Calu3 (cell line): ENCODE measurements around the gene RELCH. TPM values are rescaled to one million over a fixed set of nuclear protein-coding genes. Genes with fewer than 3 reads are reported as not detected.

Experiments used
- BruUV-seq: library from RNA; stranded (reverse); fragments of 400-500 nt; replicated peaks from 2 replicates; lab custom pipeline; 2021; lab: Mats Ljungman, UMichigan
- CTCF ChIA-PET: fragments of 300-600 bp; sonication (Branson Sonifier 250); formaldehyde crosslinking; loops from one replicate; lab custom pipeline; 2022; ENCODE audit warnings: antibody characterized with exemption; lab: Charles Lee
- DNase-seq: peaks from one replicate; pipeline ENCODE4 v3.0.0; 2022
- H3K27ac Mint-ChIP-seq: one replicate; pipeline ENCODE4 v1.8.0; 2022; ENCODE audit warnings: mixed read lengths; ENCODE audit not compliant: unreplicated experiment
- H3K27me3 Mint-ChIP-seq: one replicate; pipeline ENCODE4 v1.8.0; 2022; ENCODE audit warnings: mixed read lengths; ENCODE audit not compliant: unreplicated experiment
- H3K36me3 Mint-ChIP-seq: one replicate; pipeline ENCODE4 v1.8.0; 2022; ENCODE audit warnings: mild to moderate bottlenecking, moderate library complexity, mixed read lengths; ENCODE audit not compliant: insufficient read depth, unreplicated experiment
- H3K4me1 Mint-ChIP-seq: one replicate; pipeline ENCODE4 v1.8.0; 2022; ENCODE audit warnings: mild to moderate bottlenecking, low read depth, mixed read lengths; ENCODE audit not compliant: unreplicated experiment
- H3K4me3 Mint-ChIP-seq: one replicate; pipeline ENCODE4 v1.8.0; 2022; ENCODE audit warnings: mild to moderate bottlenecking, low read depth, moderate library complexity, mixed read lengths; ENCODE audit not compliant: unreplicated experiment
- H3K9me3 Mint-ChIP-seq: one replicate; pipeline ENCODE4 v1.8.0; 2022; ENCODE audit warnings: low read depth, mixed read lengths; ENCODE audit not compliant: unreplicated experiment
- intact Hi-C: fragments of 100-400 bp; cut with micrococcal nuclease; formaldehyde crosslinking; loops from one replicate; pipeline ENCODE4 v1.10.0; 2022; ENCODE audit not compliant: unreplicated experiment
- total RNA-seq: library from RNA; stranded (reverse); gene quantifications from 2 replicates; pipeline ENCODE4 v1.2.3, GENCODE V29; 2022
- TF ChIP-seq, protein P1 (sequence below): fragments of 200-600 bp; IDR thresholded peaks from one replicate; pipeline ENCODE4 v1.8.0; 2022; ENCODE audit warnings: antibody characterized with exemption; ENCODE audit not compliant: unreplicated experiment

The RELCH gene
- total RNA-seq, 1 experiment from 2014 or later = 54.5 TPM

GRCh38 chr18:62325806-62326645, 139.0 kb downstream of the RELCH start:
- TF ChIP-seq, protein P1, sequence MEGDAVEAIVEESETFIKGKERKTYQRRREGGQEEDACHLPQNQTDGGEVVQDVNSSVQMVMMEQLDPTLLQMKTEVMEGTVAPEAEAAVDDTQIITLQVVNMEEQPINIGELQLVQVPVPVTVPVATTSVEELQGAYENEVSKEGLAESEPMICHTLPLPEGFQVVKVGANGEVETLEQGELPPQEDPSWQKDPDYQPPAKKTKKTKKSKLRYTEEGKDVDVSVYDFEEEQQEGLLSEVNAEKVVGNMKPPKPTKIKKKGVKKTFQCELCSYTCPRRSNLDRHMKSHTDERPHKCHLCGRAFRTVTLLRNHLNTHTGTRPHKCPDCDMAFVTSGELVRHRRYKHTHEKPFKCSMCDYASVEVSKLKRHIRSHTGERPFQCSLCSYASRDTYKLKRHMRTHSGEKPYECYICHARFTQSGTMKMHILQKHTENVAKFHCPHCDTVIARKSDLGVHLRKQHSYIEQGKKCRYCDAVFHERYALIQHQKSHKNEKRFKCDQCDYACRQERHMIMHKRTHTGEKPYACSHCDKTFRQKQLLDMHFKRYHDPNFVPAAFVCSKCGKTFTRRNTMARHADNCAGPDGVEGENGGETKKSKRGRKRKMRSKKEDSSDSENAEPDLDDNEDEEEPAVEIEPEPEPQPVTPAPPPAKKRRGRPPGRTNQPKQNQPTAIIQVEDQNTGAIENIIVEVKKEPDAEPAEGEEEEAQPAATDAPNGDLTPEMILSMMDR = no peak
- Mint-ChIP-seq H3K4me3 (peak overlapping the region; percentile 90), H3K4me1 (peaks cover 71% of the 10 kb centered on the region), H3K9me3 (no peaks in the 10 kb centered on the region), H3K36me3 (peaks cover 64% of the 10 kb centered on the region), H3K27me3 (no peaks in the 10 kb centered on the region), H3K27ac (peak overlapping the region; percentile 79)
- intact Hi-C loops = loop anchor here (5.0 kb wide), 1 partner anchor 391 kb away; the partner anchor contains the start of gene PHLPP1
- DNase-seq = no peak
- CTCF ChIA-PET = interaction anchor here (0.5 to 1.2 kb wide), 2 partner anchors 16 to 74 kb away, joined by 3 to 5 read pairs; no protein-coding TSS in a partner anchor
- BruUV-seq = TSS peak; percentile 42

DNA sequence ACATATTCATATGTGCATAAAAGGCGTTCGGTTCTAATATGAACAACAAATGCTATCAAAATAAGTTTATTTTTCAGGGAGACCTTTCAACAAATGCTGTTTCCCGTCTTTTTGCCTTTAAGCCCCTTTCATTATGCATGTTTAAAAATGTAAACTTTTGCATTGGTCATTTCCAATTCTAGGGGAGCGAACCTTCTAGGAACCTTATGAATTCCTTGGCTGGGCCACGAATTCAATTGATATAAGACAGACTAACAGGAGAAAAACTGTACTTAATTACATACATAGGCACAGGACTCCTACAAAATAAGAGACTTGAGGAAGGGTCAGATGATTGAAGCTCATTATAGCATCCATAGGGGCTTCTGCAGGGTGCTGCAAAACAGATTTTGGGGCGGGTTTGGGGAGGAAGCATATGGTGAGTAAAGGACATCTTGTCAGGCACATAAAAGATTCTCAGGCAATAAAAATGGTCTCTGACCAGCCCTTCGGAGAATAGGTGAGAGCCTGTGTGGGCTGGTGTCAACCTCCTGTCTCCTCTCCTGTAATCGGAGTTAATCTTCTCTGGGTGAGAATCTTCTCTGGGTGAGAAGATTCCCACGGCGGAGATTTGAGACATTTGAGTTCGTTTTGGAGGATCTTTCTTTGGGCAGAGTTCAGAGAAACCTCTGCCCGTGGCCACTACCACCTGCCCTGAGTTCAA, 139.7 kb downstream of the RELCH start:
- CTCF ChIA-PET = interaction anchor here (0.5 to 1.0 kb wide), 2 partner anchors 15 to 94 kb away, joined by 3 read pairs; no protein-coding TSS in a partner anchor
- Mint-ChIP-seq H3K27me3 (no peaks in the 10 kb centered on the region), H3K27ac (peak overlapping the region; percentile 79), H3K4me3 (peak overlapping the region; percentile 90), H3K9me3 (no peaks in the 10 kb centered on the region), H3K4me1 (peaks cover 73% of the 10 kb centered on the region), H3K36me3 (peaks cover 64% of the 10 kb centered on the region)
- no TSS peak for BruUV-seq
- TF ChIP-seq, protein P1 = no peak
- intact Hi-C loops = loop anchor here (5.0 kb wide), 1 partner anchor 391 kb away; the partner anchor contains the start of gene PHLPP1
- DNase-seq = no peak

GRCh38 chr18:62327977-62328376, 140.9 kb downstream of the RELCH start:
- no TSS peak for BruUV-seq
- DNase-seq = no peak
- Mint-ChIP-seq H3K27ac (peak overlapping the region; percentile 79), H3K27me3 (no peaks in the 10 kb centered on the region), H3K4me3 (peak overlapping the region; percentile 90), H3K4me1 (peaks cover 75% of the 10 kb centered on the region), H3K36me3 (peaks cover 70% of the 10 kb centered on the region), H3K9me3 (no peaks in the 10 kb centered on the region)
- intact Hi-C loops = loop anchor here (2.0 to 5.0 kb wide), 2 partner anchors 93 to 389 kb away; partner anchors contain the start of gene PHLPP1
- TF ChIP-seq, protein P1 = no peak
- CTCF ChIA-PET = interaction anchor here (1.0 to 3.6 kb wide), 2 partner anchors 12 to 93 kb away, joined by 3 to 21 read pairs; no protein-coding TSS in a partner anchor
